Fibroblast of skin of left biceps (primary cell): Measurements from ENCODE around the gene BBS1.
A peak's percentile ranks its signal among the peaks of the same experiment; 100 is the strongest.
"Not testable (repeated sequence)": the region's sequence is repeated elsewhere in the genome, so short reads cannot be mapped to it uniquely, and the experiment has no call there.

Source experiments
- DNase-seq, 2 experiments: peaks; one replicate each; pipeline ENCODE4 v3.0.0-alpha.2; 2013; ENCODE audit warnings: low read depth in 2 of 2

BBS1 gene

DNA sequence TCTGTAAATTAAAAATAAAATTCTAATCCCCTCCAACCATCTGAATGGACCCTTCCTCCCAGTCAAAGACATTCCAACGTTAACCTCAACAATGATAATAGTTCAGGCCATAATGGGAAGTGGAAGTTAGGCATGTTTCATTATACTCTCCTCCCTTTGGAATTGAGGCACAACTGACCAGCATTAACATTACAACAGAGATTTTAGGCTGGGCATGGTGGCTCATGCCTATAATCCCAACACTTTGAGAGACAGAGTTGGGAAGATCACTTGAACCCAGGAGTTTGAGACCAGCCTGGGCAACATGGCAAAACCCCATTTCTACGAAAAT, 60.4 kb downstream of the BBS1 start:
- DNase-seq = no peak

DNA sequence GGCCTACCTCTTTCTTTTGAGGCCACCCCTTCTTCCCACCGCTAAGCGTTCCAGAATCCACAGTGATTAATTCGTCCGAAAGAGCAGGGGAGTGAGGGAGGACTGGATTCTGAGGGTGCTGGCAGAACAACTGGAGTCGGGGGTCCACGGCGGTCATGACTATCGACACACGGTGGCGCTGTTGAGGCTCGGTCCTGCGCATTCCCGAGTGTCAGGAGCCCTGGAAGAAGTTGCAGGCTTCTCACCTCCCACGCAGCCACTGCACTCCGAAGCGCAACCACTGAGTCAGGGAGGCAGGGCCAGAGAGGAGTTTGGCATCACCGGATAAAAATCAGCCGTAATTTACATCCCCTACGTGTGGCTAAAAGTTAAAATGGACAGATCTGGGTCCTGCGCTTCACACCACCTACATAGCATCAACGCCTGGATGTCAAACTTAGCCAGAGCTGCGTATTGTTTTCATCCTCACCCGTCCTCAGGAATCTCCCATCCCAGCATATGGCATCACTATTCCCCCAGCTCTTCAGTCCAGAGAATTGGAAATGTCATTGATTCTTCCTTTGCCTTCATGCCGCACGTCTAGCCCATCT, 68.7 kb downstream of the BBS1 start:
- peak; percentile 20 to 36 for DNase-seq

DNA sequence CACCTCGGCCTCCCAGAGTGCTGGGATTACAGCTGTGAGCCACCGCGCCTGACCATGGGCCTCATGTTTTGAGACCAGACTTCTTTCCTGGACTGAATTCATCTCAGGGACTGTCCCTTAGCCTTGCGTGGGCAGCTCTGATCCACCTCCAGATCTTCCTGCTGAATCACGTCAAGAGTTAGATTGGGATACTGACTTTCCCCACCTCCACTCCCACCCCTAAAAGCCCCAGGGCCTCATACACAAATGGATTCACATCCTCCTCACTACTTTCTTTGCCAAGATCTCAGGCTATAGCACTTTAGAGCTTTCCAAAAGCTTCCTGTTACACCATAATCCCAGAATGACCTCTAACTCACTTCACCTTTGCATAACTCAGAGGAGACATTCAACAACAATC, 70.4 kb downstream of the BBS1 start:
- DNase-seq = no peak

DNA sequence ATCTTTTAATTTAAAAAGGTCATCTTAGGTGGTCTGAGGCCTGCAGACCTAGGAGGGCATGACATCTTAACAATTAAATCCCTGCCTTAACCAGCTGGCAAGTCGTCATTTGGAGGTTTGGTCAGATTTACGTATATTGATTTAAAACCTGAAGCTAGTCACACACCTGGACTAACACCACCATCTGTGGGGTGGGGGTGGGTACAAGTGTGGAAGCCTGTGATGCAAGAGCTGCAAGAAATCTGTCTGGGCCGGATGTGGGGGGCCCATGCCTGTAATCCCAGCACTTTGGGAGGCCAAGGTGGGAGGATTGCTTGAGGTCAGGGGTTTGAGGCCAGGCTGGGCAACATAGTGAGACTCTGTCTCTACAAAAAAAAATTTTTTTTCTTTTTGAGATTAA, 70.8 kb downstream of the BBS1 start:
- no peak for DNase-seq

DNA sequence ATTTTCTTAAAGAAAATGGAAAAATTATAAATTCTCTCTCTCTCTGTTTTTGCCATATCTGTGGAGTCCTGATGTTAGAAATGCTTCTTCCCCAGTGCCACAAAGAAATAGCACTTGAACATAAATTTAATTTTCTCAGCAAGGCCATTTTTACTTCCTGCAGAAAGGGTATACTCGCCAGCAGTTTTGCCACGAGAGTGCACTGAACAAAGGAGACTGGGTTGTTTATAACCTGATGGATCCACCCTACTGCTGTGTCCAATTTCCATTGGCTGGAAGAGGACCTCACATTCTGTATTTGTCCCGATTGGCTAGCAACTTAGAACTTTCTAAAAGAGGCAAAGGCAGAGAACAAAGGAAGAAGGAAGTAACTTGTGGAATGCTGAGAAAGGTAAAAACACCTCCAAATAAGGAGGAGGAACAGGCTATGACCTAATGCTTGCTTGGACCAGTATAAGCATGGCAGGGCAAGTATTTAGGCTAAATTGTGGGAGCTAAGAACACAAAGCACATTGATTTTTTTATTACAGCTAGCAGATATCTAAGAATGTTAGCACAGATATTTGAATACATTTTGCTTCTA, 72.2 kb downstream of the BBS1 start:
- DNase-seq = not testable (repeated sequence)
